ENCODE results near the gene CXADR.

The CXADR gene

DNA sequence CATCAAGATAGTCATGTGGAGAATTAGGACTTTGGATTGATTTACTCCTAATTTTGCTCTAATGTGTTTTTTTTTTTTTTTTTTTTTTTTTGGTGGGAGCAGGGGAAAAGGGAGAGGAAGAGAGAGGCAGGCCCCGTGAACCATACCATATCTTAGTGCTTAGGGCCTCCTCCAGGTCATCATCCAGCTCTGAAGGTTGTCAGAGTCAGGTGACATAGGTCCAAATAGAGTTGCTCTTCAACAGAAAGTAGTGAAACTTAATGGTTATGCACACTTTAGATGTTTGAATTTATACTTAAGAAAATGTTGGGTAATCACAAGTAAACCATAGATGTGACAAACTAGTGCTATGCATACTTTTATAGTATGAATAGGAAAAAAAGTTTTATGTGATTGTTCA is 32.2 kb downstream of the CXADR start:
- no peak for DNase-seq

DNA sequence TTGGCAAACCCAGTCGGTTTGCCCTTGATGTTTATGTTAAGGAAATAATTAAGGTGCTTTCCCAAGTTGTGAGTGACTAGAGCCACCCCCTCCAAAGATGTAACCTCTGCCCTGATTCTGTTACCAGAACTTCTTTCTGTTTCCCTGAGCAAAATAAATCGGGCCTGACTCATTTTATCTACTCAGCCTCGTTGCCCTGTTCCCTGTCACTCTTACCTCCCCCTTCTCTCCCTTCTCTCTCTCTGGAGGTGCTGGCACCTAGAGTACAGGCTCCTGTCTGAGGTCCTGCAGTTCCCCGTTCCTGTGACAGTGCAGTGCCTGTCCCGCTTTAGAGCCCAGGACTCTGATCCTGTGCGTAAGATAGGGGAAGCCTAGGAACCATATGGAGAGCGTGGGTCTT is 35.4 kb downstream of the CXADR start:
- no peak for DNase-seq

DNA sequence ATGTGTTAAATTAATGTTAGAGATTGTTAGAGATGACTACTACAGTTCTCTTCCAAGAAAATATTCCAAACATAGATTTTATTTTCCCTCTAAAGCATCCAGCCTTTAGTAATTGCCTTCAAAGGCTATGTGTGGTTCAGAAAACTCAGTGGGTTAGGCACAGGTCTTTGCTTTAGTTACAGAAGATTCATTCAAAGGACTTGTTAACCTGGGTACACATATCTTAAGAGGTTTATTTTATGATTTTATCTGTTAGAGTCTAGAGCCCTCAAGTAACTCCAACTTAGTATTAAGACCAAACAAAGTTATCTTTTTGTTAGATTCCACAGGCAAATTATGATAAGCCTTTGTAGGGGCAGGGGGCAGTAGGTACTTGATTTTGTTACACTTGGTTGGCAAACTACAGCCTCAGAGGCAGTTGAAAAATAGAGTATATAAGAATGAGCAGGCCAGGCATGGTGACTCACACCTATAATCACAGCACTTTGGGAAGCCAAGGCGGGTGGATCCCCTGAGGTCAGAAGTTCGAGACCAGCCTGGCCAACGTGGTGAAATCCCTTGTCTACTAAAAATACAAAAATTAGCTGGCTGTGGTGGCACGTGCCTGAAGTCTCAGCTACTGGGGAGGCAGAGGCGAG is 37.9 kb downstream of the CXADR start:
- DNase-seq, result no peak

DNA sequence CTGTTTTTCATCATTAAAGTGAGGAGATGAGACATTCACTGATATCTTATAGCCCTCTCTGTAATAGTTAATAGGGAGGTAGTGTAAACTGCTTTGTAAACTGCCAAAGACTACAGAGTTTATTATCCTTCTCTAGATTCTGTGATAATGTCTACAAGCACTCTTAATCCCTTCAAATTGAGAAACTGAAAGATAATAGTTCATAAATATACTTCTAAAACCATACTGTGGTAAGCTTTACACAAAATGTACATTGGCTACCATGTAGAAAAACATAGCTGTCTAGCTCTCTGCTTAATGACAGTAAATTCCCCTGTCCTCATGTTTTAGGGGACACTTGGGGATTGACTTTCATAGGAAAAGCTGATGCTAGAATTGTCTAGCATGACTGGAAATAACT is 39.6 kb downstream of the CXADR start:
- DNase-seq, result no peak

DNA sequence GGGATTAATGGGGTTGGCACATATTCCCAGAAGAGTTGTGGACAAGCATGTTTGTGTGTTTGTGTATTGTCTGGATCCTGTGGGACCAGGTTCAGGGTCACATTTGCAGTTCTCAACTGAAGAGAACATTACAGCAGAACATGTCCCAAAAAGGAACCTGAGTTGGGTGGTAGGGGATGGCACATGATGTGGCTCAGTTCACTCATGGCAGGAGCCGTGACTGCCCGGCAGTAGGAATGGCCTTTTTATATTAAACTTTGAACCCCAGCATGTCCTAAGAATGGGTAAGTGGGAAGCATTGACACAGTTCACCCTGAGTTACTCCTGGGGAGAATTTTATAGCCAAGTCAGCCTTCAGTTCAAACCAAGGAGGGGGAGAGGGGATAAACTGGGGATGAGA is 41.3 kb downstream of the CXADR start:
- no peak for DNase-seq

DNA sequence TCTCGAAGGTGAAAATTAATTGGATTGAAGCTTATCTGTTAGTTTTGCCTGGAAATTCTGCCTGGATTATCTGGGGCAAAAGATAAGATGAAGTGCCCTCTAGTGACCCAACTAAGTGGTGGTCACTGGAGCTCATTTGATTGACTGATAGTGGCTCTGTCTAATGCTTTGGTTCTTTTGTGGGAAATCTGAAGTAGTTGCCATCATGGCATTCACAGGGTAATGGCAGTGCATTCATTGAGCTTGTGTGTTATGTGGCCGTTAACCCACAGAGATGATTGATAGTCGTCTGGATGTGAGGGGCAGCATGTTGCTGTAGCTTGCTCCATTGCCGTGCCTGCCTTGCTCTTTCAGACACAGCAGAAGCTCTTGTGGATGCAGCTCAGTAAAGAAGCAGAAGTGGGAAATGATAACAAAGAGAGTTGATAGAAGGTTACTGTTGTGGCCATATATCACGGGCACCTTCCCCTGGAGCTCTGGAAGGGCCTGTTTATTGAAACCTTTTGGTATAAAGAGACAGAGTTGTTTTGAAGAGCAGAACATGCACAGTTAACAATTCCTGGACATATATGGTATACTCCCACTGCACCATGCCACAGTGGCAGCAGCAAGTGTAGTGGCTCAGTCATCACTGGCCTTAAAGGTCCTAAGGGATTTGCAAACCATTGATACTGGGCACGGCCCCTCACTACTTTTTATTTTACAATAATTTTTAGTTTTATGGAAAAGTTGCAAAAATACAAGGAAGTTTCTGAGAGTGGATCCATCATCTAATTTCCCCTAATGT is 42.0 kb downstream of the CXADR start:
- DNase-seq, result peak; percentile 18

DNA sequence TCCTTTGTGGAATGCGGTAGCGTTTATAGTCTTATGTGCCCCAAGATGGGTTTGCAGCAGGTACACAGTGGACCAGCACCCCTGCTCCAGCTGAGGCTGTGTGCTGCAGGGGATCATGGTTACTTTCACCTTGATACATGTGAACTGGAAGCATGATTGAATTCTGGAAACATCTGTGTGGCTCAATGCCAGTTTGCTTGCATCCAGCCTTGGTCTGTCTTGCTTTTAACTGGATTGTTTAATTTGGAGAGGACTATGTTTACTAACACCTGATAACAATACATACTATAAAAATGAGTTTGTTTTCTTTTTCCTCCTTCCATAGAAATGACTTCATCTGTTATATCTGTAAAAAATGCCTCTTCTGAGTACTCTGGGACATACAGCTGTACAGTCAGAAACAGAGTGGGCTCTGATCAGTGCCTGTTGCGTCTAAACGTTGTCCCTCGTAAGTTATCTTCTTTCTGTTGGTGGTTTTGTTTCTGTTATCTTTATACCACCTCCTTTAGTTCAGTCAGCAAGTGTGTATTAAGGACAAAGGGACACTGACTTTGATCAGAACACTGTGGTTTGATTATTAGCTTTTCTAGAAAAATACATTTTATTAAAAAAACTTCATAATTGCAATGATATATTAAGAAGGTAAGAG is 47.7 kb downstream of the CXADR start:
- no peak for DNase-seq

DNA sequence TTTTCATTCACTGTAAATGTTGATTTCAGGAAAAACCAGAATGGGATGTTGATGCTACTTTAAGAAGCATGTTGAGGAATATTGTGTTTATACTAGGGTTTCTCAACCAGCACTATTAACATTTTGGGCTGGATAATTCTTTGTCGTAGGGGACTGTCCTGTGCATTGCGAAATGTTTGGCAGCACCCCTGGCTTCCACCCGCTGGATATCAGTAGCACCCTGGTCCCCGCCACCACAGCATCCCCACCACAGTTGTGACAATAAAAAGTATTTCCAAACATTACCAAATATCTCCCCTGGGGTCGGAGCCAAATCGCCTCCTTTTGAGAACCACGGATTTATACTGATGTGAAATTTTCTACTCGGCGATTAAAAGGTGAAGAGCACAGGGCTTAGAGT is 57.9 kb downstream of the CXADR start:
- DNase-seq, result no peak

DNA sequence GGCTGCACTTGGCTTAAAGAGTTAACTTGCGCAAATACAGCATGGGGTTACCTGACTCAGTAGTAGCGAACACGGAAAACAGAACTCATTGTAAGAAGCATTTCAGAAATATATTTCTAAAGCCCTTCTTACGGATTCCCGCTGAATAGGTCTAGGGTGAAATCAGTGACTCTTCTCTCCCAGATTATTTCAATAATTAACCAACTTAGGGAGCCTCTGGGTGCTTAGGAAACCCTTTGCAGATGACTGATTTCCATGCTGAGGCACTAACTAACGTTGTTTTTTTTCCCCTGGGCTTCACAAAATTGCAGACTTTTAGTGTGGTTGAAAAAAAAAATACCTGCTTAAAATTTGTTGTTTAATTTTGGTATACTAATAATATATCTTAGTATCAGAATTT is 59.6 kb downstream of the CXADR start:
- no peak for DNase-seq

DNA sequence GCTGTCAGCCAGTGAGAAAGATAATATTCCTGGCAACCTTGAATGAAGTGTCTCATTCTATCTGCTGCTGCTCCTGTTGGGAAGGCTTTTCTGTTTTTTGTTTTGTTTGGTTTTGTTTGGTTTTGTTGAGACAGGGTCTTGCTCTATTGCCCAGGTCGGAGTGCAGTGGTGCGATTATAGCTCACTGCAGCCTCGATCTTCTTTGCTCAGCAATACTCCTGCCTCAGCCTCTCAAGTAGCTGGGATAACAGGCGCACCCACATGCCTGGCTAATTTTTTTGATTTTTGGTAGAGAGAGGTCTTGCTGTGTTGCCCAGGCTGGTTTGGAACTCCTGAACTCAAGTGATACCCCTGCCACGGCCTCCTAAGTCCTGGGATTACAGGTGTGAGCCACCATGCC is 62.2 kb downstream of the CXADR start:
- DNase-seq, result no peak

DNA sequence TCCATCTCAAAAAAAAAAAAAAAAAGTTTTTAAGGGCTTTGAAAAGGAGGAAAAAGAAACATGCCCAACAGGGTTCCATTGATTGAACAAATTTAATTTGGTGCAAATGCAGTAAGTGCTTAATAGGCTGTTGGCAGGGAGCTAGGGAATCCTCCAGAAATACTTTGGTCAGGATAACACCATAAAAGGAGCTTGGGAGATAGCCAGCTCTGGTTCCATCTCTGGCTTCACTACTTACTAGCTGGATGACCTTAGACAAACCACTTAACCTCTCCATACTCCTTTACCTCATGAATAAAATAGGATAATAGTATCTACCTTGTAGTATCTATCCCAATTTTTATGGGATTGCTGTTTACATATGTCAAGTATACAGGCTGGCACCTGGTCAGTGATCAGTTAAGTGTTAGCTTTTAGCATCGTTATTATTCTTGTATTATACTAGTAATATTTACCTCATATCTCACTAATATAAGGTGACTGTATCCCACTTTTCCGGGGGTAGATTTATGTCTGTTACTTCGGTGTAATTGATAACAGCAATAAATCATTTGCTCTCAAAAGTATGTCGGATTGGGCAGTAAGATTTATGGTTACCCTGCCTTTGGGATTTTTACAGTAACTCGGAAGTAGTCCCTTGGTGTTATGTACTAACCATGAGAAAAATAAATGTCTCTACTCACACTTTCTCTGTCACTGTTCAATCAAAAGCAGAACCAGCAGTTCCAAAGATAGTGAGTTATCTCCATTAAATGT is 63.4 kb downstream of the CXADR start:
- DNase-seq, result no peak

DNA sequence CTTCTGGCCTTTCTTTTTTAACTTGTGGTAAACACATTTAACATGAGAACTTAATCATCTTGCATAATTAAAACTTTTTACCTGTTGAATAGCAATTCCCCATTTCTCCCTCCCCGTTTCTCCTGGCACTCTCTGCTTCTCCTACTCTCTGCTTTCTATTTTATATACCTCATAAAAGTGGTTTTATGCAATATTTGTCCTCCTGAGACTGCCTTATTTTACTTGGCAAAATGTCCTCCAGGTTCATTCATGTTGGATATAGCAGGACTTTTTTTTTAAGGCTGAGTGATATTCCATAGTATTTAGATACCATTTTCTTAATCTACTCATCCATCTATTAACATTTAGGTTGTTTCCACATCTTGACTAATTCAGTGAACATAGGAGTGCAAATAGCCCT is 64.9 kb downstream of the CXADR start:
- no peak for DNase-seq

DNA sequence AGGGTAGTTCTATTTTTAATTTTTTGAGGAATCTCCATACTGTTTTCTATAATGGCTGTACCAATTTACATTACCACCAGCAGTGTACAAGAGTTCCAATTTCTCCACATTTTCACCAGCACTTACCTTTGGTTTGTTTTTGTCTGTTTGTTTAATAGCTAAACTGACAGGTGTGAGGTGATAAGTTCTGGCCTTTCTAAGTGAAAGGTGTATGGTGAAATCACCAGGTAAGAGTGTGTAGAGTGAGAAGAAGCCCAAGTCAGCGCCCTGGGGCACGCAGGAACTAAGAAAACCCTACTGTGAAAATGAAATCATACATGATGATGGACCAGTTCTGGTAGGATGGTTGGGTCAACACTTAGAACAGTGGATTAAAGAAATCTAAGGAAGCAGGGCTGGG is 65.3 kb downstream of the CXADR start:
- DNase-seq, result no peak

DNA sequence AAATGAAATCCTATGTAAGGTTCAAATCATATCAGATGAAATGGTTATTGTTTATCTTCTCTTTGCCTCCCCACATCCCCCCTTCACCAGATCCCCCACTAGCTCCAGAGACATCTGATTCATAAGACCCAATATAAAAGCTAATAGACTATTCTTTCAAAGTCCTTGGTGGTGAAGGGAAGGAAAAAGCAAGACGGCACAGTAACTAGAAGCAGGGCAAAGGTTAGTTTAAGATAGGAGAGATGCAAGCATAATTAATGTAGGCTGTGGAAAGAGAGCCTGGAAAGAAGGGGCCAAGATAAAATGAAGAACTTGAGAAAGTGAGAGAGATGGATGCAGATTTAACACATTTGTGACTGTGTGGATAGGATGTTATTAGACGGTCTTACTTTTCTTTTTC is 66.0 kb downstream of the CXADR start:
- DNase-seq, result no peak

DNA sequence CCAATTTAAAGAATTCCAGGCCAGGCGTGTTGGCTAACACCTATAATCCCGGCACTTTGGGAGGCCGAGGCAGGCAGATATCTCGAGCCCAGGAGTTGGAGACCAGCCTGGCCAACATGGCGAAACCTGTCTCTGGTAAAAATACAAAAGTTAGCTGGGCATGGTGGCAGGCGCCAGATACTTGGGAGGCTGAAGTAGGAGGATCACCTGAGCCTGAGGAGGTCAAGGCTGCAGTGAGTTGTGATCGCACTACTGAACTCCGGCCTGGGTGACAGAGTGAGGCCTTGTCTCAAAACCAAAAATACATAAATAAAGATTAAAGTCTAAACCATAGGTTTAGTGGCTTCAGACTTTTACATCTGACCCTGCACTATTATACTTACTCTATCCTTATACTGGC is 67.5 kb downstream of the CXADR start:
- DNase-seq, result no peak

DNA sequence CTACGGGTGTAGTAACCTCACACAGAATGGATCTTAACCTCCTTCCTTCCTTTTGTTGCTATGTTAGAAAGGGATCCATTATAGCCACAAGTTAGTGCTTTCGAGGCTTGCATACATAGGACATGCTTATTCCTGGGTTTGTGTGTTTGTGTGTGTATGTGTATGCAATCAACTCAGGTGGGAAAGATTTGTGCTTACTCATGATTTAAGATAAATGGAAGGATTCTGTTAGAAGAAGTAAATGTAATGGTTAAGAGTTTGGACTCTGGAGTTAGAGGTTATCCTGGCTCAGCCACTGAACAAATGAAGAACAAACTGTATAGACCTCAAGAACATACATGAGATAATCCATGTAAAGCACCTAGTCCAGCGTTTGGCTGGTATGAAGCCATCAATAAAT is 71.1 kb downstream of the CXADR start:
- DNase-seq, result no peak

DNA sequence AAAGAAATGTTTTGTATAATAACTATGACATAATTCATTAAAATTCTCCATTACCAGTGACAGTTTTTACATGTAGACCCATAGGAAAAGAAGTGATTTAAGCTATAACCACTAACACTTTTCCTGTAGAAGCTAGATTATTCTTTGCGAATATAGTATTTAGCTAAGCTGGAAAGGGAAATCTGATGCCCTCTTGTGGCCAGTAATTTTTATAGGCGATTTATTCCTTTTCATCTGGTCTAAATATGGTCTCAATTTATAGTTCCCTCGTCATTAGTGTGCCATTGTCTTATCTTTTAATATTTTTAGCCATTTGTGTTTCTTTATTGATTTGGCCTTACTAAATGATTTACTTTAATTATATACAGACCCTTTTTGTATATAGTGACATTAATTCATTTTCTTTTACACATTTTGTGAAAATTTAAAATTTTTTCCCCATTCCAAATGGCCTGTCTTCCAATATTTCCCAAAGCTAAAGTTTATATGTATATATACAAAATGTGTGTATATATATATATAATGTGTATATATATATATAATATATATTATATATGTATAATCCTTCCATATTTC is 73.1 kb downstream of the CXADR start:
- DNase-seq, result peak; percentile 31

DNA sequence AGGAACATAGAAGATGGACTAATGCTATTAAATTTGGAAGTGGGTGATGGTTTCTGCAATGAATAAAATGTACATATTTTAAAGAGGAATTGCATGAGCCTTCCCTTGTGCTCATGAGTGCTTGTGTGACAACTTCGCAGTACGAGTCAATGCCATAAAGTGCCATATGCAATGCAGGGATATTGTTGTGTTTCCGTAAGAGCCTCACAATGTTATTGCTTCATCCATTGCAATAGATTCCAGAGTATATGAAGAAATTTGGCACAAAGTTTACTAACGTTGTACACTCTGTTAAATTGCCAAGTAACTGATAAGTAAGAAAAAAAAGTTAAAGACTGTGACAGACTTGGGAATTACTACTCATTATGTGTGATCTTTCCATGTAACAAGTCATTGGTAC is 77.6 kb downstream of the CXADR start:
- no peak for DNase-seq

DNA sequence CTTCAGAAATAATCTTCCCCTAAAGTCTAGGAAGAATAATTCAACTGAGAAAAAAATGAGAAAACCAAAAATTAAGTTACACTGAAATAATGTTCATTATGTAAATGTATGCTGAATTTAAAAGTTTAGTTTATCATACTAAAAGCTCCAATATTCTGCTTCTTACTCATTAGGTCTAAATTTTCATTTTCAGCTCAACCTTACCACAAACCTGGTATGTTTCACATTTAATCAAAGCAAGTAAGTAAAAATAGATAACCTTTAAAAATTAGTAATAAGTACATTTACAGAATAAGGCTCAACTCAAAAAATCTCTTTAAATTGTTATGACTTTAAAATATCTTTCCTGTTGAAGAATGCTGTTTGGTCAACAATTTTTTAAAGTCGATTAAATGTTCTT is 84.8 kb downstream of the CXADR start:
- DNase-seq, result no peak

DNA sequence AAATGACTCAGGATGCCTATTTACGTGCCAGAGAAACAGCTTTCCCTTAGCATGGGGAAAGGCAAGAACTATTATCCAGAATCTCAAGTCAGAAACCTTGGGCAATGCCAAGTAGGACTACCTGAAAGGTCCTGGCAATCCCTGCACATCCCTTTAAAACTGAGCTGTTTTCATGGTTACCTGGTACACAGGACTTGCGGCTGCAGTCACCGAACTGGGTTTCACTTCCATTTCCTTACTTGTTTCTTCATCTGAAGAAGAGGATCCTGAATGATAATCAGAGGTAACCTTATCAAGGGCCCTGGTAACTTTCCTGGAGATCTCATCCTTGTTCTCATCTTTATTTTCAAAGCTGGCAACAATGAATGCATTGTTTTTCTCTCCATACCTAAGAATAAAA is 85.6 kb downstream of the CXADR start:
- DNase-seq, result no peak

DNA sequence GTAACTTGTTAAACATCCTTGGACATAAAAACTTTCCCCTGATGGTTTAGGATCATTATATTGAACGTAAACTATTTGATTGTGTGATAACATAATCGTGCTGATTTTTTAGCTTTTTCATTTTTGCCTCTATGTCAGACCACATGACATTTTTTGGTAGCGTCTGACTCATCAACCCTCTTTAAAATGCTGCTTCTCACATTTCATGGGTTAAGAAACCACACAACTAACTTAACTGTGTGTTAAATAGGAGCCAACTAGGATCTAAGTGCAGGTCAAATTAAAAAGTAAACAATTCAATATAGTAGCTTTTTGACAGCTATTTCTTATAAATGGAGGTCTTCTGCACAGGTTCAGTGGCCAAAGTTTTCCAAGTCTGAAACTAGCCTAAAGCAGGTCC is 90.0 kb downstream of the CXADR start:
- no peak for DNase-seq

DNA sequence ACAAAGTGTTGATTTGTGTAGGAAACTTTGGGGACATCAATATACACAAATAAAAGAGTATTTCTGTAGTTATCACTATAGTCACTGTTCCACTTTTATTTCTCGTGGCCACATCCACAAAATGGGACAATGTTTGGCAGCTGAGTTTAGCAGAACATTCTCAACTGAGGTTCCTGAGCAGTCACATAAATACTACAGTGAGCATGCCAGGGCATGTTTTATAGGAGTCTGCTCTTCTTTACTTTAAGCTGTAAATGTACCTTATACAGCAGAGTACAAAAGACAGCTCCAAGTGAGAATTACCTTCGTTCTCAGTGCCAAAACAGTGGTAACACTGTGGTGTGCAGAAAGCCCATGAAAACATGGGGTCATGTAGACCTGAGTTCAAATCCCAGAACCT is 94.8 kb downstream of the CXADR start:
- no peak for DNase-seq

DNA sequence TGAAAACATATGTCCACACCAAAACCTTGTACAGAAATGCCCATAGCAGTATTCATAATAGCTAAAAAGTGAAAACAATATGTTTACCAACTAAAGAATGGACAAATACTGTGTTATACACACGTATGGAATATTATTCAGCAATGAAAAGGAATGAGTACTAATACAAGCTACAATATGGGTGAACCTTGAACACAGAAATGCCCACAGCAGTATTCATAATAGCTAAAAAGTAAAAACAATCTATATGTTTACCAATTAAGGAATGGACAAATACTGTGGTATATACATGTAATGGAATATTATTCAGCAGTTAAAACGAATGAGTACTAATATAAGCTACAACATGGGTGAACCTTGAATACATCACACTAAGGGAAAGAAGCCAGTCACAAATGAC is 96.8 kb downstream of the CXADR start:
- no peak for DNase-seq
